ENCODE measurements around the gene MICA.
A peak's percentile ranks its signal among the peaks of the same experiment; 100 is the strongest.
"Not testable (repeated sequence)": the region's sequence is repeated elsewhere in the genome, so short reads cannot be mapped to it uniquely, and the experiment has no call there.

MICA gene

DNA sequence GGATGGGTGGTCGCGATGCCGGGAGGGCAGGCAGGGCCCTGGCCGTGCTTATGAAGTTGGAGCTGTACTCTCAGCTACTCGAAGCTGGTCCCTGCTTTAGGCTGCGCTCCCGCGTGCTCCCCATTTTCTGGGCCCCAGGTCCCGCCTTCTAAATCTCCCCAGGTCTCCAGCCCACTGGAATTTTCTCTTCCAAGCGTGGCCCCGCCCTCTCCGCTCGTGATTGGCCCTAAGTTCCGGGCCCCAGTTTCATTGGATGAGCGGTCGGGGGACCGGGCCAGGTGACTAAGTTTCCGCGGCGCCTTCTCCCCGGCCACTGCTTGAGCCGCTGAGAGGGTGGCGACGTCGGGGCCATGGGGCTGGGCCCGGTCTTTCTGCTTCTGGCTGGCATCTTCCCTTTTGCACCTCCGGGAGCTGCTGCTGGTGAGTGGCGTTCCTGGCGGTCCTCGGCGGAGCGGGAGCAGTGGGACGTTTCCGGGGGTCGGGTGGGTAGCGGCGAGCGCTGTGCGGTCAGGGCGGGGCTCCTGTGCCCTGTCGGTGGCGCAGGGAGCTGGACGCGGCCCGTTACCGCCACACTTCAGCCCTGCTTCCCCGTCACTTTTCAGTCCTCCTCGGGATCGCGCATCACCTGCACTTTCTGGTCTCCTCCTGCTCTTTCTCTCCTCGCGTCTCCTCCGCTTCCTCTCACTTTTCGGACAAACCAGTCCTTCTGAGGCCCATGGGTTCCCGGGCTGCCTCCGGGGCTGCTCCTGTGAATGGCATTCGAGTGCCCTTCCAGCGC lies at the start of gene MICA:
TSS of gene MICA (plus strand) at position 313 of the 778 bp plus-strand sequence. CDS start at position 351, 38 bp downstream.
- intact Hi-C loops (cut with DNase I): no loop called here
- peak; percentile 53 to 96 (median 77) for DNase-seq

DNA sequence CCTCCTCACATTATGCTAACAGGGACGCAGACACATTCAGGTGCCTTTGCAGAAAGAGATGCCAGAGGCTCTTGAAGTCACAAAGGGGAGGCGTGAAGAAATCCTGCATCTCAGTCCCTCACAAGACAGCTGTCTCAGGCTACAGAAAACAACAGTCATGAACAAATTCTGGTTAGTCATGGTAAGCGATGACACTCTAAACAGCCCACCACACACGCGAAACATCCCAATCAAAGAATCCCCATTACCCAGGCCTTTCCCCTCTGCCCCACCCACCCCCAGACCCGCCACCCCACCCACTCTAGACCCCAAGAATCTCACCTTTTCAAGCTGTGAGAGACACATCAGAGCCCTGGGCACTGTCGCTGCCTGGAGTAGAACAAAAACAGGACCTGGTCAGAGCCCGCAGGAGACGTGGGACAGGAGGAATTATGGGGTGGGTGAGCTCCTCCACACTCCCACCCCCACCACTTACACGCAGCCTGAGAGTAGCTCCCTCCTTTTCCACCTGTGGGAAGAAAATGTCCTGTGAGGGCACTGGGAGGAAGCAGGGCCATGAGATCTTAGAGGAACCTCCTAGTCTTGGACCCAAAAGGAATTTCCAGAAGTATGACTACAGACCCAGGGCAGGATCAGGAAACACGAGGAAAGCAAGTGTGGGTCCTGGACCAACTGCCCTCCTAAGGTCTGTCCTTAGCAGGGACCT lies 49.1 kb upstream of the MICA start:
- intact Hi-C loops (cut with DNase I): no loop called here
- no peak for DNase-seq

GRCh38 chr6:31354864-31355582 lies 48.4 kb upstream of the MICA start:
- intact Hi-C loops (cut with DNase I): no loop called here
- DNase-seq: no peak

DNA sequence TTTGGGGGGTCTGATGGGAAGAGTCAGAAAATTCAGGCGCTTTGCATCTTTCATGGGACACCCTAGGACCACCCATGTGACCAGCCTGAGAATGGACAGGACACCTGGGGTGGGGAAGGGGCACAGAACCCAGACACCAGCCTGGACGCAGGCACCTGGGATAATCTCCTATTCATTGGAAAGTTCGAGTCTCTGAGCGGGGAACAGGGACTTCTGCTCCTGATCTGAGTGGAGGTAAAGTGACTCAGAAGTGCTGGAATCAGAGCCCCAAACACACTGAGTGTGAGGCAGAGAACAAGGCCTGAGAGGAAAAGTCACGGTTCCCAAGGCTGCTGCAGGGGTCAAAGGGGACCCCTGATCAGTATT lies 47.8 kb upstream of the MICA start:
- no peak for DNase-seq
- intact Hi-C loops (cut with DNase I): no loop called here

DNA sequence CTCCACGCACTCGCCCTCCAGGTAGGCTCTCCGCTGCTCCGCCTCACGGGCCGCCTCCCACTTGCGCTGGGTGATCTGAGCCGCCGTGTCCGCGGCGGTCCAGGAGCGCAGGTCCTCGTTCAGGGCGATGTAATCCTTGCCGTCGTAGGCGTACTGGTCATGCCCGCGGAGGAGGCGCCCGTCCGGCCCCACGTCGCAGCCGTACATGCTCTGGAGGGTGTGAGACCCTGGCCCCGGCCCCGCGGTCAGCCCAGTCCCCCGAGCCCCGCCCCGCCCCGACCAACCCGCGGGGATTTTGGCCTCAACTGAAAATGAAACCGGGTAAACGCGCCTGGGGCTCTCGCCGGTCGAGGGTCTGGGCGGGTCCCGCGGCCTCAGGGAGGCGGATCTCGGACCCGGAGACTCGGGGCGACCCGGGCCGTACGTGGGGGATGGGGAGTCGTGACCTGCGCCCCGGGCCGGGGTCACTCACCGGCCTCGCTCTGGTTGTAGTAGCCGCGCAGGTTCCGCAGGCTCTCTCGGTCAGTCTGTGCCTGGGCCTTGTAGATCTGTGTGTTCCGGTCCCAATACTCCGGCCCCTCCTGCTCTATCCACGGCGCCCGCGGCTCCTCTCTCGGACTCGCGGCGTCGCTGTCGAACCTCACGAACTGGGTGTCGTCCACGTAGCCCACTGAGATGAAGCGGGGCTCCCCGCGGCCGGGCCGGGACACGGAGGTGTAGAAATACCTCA lies 47.0 kb upstream of the MICA start:
- intact Hi-C loops (cut with DNase I): no loop called here
- DNase-seq: peak in 1 of 10 donors; percentile 86

- intact Hi-C loops (cut with DNase I): no loop called here
- peak in 8 of 10 donors; percentile 47 to 93 (median 76) for DNase-seq
Observed at GRCh38 chr6:31356946-31357466, 46.4 kb upstream of the MICA start, which contains the start of gene HLA-B. Gene HLA-B (minus strand): TSS chr6:31357179. CDS start chr6:31357158, 21 bp downstream.

- intact Hi-C loops (cut with DNase I): no loop called here
- no peak for DNase-seq
Observed at GRCh38 chr6:31357886-31358285, 45.5 kb upstream of the MICA start.

- intact Hi-C loops (cut with DNase I): no loop called here
- no peak for DNase-seq
Observed at GRCh38 chr6:31358302-31358701, 45.1 kb upstream of the MICA start.

GRCh38 chr6:31359581-31359980 lies 43.8 kb upstream of the MICA start:
- intact Hi-C loops (cut with DNase I): no loop called here
- no peak for DNase-seq

DNA sequence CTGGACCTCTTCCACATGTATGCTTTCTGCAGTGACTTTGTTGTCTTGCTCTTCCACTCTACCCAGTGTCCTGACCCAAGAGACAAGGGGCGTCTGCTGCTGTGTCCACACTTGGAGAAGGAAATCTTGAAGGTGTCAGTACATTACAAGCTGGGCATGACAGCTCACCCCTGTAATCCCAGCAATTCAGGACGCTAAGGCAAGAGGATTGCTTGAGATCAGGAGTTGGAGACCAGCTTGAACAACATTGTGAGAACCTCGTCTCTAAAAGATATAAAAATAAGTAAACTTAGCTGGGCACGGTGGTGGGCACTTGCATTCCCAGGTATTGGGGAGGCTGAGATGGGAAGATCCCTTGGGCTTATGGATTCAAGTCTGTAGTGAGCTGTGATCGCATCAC lies 40.6 kb upstream of the MICA start:
- intact Hi-C loops (cut with DNase I): no loop called here
- no peak for DNase-seq

DNA sequence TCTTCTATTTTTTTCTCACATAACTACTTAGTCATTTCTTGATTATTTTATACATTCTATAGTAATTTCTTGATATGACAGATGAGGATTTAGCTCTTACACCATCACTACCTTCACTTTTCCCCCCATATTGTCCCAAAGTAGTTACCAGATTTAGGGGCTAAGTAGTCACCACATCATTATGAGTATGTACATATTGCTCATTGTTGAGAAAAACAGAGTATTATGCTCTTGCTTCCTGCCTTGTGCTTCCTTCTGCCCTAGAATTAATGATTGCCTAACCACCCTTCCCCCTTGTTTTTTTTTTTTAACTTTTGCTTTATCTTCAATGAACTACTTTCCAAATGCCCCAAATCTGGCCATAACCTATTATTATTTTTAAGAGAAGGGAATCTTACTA lies 39.6 kb upstream of the MICA start:
- DNase-seq: no peak

GRCh38 chr6:31365864-31366263 lies 37.5 kb upstream of the MICA start:
- DNase-seq: no peak
- intact Hi-C loops (cut with DNase I): no loop called here

More for the DNA sequence above, 39.6 kb upstream of the MICA start:
- intact Hi-C loops (cut with DNase I): no loop called here

DNA sequence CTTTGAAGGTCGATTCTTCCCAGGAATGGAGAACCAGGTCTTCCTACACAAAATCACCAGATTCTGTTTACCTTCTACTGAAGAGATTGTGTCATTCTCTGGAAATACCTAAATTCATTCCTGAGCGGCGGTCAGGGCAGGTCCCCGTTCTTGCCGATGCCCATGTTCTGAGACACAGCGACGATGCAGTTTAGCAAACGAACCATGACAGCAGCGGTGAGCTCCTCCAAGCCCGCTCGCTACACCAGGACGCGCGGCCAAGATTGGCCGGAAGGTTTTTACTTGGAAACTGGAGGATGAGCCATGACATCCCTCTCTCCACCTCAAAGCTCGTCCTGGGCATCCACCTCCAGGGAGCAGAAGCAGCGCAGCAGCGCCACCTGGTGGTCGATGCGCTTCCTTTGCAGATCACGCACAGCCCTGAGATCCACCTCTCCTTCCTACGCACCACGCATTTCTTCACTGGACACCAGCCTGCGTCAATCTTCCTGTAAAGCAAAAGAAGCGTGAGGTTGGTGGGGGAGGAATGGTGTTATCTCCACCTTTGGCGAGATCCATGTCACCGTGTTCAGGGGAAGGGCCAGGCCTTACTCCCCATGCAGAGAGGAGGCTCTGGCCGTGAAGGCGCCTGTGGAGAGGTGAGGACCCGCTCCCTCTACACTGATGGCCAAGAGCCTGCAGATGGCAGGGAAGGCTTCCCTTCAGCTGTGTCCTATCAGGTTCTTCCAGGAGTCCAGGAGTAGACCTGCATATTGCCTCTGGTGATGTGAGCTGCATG lies 36.5 kb upstream of the MICA start:
- peak; percentile 71 to 98 (median 93) for DNase-seq
- intact Hi-C loops (cut with DNase I): loop anchor here (1.0 kb wide), 3 partner anchors 96 to 230 kb away; no protein-coding TSS in a partner anchor

DNA sequence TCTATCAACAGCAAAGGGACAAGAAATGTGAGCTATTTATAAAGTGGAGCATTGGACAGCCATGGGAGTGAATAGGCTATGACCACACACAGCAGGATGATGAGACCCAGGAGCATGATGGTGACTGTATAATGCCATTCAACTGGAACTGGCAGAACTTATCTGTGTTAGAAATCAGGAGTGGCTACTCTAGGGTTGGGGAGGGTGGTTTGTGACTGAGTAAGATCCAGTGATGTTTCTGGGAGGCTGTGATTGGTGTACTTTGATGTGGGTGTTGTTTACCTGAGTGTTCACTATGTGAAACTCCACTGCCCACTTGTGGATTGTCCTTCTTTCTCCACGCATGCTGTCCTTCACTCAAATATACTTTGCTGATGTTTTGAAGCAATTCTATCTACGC lies 34.9 kb upstream of the MICA start:
- DNase-seq: no peak
- intact Hi-C loops (cut with DNase I): no loop called here

- intact Hi-C loops (cut with DNase I); DNase-seq: not testable (repeated sequence)
Observed at GRCh38 chr6:31374118-31374517, 29.3 kb upstream of the MICA start.

GRCh38 chr6:31375699-31376098 lies 27.7 kb upstream of the MICA start:
- no peak for DNase-seq
- intact Hi-C loops (cut with DNase I): no loop called here

- intact Hi-C loops (cut with DNase I): no loop called here
- DNase-seq: no peak
Observed at GRCh38 chr6:31377029-31377428, 26.4 kb upstream of the MICA start.

DNA sequence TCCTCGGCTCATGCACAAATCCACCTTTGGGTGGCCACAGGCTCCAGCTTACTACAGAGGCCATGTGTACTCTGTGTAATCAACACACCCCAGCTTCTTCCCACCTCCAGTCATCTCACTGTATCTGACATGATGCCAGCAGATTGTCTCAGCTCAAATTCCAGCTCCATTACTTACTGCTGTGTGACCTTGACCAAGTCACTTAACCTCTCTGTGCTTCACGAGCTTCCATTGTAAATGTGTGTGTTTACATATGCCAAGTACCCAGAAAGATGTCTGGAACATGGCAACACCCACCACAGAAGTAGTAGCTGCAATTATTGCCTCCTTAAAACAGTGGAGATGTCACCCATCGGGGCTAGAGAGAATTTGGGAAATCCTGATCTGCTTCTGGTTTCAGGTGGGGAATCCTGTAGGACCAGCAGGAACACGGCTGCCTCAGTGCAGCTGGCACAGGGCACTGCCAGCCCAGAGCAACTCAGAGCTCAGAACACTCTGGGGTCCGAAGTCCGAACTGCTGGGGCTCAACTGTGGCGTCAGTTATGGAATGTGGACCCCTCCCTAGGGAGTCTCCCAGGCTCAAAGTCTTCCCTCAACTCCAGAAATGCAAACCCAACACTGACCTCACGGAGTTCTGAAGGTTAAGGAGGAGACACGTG lies 25.2 kb upstream of the MICA start:
- no peak for DNase-seq
- intact Hi-C loops (cut with DNase I): no loop called here

- intact Hi-C loops (cut with DNase I): no loop called here
- DNase-seq: no peak
Observed at GRCh38 chr6:31378721-31379103, 24.7 kb upstream of the MICA start.
